Loucy (cell line): ENCODE results near the gene EIF6.

Source experiments
- EZH2phosphoT487 ChIP-seq: fragments of 200-600 bp; IDR thresholded peaks from 2 replicates; pipeline ENCODE4 v1.6.1; 2018; ENCODE audit warnings: antibody characterized with exemption, mild to moderate bottlenecking, moderate library complexity, borderline replicate concordance
- TF ChIP-seq, protein P1 (sequence below): fragments of 200-600 bp; sonication (generic); conservative IDR thresholded peaks from 2 replicates; pipeline ENCODE4 v1.5.1; 2014; ENCODE audit warnings: mild to moderate bottlenecking, antibody characterized with exemption, low read length

DNA sequence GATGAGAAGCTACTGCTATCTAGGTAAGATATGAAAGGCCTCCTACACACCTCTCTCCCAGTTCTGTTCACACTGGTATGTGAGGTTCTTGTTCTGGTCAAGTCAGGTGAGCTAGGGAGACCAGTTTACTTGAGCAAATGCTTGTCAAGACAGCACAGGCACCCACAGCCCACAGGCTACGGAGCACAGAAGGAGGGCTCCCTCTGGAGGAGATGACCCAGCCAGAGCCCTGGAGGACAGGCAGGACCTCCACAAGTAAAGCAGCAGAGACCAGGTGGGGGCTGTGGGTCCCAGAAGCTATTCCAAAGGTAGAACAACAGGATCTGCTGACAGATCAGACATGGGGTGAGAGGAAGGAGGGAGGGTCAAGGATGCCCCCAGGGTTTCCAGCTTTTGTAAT, 19.8 kb downstream of the EIF6 start:
- TF ChIP-seq, protein P1, sequence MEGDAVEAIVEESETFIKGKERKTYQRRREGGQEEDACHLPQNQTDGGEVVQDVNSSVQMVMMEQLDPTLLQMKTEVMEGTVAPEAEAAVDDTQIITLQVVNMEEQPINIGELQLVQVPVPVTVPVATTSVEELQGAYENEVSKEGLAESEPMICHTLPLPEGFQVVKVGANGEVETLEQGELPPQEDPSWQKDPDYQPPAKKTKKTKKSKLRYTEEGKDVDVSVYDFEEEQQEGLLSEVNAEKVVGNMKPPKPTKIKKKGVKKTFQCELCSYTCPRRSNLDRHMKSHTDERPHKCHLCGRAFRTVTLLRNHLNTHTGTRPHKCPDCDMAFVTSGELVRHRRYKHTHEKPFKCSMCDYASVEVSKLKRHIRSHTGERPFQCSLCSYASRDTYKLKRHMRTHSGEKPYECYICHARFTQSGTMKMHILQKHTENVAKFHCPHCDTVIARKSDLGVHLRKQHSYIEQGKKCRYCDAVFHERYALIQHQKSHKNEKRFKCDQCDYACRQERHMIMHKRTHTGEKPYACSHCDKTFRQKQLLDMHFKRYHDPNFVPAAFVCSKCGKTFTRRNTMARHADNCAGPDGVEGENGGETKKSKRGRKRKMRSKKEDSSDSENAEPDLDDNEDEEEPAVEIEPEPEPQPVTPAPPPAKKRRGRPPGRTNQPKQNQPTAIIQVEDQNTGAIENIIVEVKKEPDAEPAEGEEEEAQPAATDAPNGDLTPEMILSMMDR: peak; percentile 50
- no peak for TF ChIP-seq EZH2phosphoT487
